Pancreas (tissue), 10 donors: Measurements from ENCODE around the gene FASTK. TPM values are rescaled to one million over a fixed set of nuclear protein-coding genes. Genes with fewer than 3 reads are reported as not detected.
A peak's percentile ranks its signal among the peaks of the same experiment; 100 is the strongest.

Experiments
- ATAC-seq, 4 donors: fragments of 200-7000 bp; cut with Tn5 transposase; one replicate each; pipeline versions ENCODE4 v1.8.0 to v1.9.1; 2020; ENCODE audit warnings: mild to moderate bottlenecking in 4 of 4, moderate library complexity in 4 of 4
- DNase-seq, 6 donors: peaks; one replicate each; pipeline ENCODE4 v3.0.0-alpha.2; 2020
- FAIRE-seq: peaks from 2 replicates; lab custom pipeline; 2012; peaks lifted over from hg19 to GRCh38; lab: Jason Lieb, UNC
- H3K27ac ChIP-seq, 4 donors: fragments of 200-600 bp; sonication (generic); 1 replicate in 3 of 4; 2 replicates in 1 of 4; pipeline versions ENCODE4 v1.5.0 to v1.8.0; 2020
- H3K27me3 ChIP-seq, 4 donors: fragments of 200-600 bp; one replicate each; pipeline ENCODE4 v1.8.0; 2021
- H3K36me3 ChIP-seq, 3 donors: fragments of 200-600 bp; sonication (generic) in 1 of 3; one replicate each; pipeline versions ENCODE4 v1.5.0 to v1.8.0; 2020 to 2021
- H3K4me1 ChIP-seq, 3 donors: fragments of 200-600 bp; one replicate each; pipeline ENCODE4 v1.8.0; 2021
- H3K4me3 ChIP-seq, 4 donors: fragments of 200-600 bp; sonication (generic) in 2 of 4; one replicate each; pipeline versions ENCODE4 v1.5.0 to v1.8.0; 2020 to 2021
- H3K9me3 ChIP-seq, 4 donors: fragments of 200-600 bp; one replicate each; pipeline ENCODE4 v1.8.0; 2021
- WGBS, 2 donors: extraction: QIAGEN DNeasy Blood & Tissue Kit; methylation state at CpG; one replicate each; pipeline ENCODE4 v1.1.7; 2013; 5-methylcytosine and 5-hydroxymethylcytosine counted together
- intact Hi-C, 3 donors: fragments of 100-400 bp; cut with DNase I; formaldehyde crosslinking; loops; one replicate each; pipeline versions ENCODE4 v1.11.1 to v1.14.2; 2022
- polyA plus RNA-seq, 2 donors: library from polyadenylated mRNA; stranded (reverse); fragments of 200-250 nt; gene quantifications; one replicate each; pipeline ENCODE4 v1.2.3, GENCODE V29; 2013
- total RNA-seq, 6 donors: library from RNA; stranded (reverse); fragmentation: NEBNext Ultra II Directional in 4 of 6; extraction: Animal tissue kit (Norgen Biotek cat#: 25700) in 4 of 6; gene quantifications; one replicate each; pipeline versions ENCODE4 v1.2.1 to v1.2.4, GENCODE V29; 2021 to 2023
- TF ChIP-seq, protein P1 (sequence below), 4 donors: fragments of 200-600 bp; sonication (generic) in 3 of 4; IDR thresholded peaks; one replicate each; pipeline versions ENCODE4 v1.5.0 to v1.8.0; 2021; ENCODE audit warnings: antibody characterized with exemption in 4 of 4
- donor health status: healthy with polysubstance abuse.
- donor health status: DM: no; HTN: no; CAD: no; lungs with moderate emphysema.
- donor health status: DM: no; HTN: no; CAD: no.
- donor health status: control.
- donor health status: control.
- donor health status: Bipolar disorder and iron deficiency.
- donor health status: DM: yes; HTN: yes; CAD: no.
- donor health status: DM: no; HTN: no; CAD: no.
- donor health status: DM: no; HTN: no; CAD: no.
- donor health status: DM: yes; HTN: yes; CAD: no.

The FASTK gene
- total and polyA plus RNA-seq, 8 donors: 23.5 to 265 (median 40.0) TPM

DNA sequence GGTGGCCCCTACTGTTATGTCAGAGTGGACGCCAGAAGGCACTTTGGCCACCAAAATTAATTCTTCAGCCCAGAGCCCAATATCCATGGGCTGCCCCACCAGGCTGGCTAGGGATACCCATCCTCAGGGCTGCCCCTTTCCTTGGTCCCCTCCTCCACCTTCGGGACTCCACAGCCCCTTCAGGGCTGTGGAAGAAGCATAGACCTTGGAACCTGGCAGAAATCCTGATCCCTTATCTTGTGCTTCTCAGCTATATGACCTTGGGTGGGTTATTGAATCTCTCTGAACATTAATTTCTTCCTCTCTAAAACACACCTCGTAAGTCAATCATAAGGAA is 3.2 kb upstream of the FASTK start:
- H3K27me3 ChIP-seq: no peaks in the 10 kb centered on the region
- intact Hi-C loops: no loop called here
- H3K9me3 ChIP-seq: no peaks in the 10 kb centered on the region
- DNase-seq (no peak), FAIRE-seq (no peak), ATAC-seq (no peak)
- H3K27ac ChIP-seq: peak overlapping the region in 3 of 4 donors; percentile 84 to 86 (median 86)
- H3K4me3 ChIP-seq: peak overlapping the region; percentile 53 to 99 (median 92)
- TF ChIP-seq, protein P1, sequence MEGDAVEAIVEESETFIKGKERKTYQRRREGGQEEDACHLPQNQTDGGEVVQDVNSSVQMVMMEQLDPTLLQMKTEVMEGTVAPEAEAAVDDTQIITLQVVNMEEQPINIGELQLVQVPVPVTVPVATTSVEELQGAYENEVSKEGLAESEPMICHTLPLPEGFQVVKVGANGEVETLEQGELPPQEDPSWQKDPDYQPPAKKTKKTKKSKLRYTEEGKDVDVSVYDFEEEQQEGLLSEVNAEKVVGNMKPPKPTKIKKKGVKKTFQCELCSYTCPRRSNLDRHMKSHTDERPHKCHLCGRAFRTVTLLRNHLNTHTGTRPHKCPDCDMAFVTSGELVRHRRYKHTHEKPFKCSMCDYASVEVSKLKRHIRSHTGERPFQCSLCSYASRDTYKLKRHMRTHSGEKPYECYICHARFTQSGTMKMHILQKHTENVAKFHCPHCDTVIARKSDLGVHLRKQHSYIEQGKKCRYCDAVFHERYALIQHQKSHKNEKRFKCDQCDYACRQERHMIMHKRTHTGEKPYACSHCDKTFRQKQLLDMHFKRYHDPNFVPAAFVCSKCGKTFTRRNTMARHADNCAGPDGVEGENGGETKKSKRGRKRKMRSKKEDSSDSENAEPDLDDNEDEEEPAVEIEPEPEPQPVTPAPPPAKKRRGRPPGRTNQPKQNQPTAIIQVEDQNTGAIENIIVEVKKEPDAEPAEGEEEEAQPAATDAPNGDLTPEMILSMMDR (IDR thresholded peaks at IDR 0.05): no peak
- H3K4me1 ChIP-seq: peaks cover 29 to 44% (median 32%) of the 10 kb centered on the region in 3 donors
- WGBS, 2 donors: 2 to 7% methylated on average over 3 of the region's 3 CpGs
- H3K36me3 ChIP-seq: no peaks in the 10 kb centered on the region

DNA sequence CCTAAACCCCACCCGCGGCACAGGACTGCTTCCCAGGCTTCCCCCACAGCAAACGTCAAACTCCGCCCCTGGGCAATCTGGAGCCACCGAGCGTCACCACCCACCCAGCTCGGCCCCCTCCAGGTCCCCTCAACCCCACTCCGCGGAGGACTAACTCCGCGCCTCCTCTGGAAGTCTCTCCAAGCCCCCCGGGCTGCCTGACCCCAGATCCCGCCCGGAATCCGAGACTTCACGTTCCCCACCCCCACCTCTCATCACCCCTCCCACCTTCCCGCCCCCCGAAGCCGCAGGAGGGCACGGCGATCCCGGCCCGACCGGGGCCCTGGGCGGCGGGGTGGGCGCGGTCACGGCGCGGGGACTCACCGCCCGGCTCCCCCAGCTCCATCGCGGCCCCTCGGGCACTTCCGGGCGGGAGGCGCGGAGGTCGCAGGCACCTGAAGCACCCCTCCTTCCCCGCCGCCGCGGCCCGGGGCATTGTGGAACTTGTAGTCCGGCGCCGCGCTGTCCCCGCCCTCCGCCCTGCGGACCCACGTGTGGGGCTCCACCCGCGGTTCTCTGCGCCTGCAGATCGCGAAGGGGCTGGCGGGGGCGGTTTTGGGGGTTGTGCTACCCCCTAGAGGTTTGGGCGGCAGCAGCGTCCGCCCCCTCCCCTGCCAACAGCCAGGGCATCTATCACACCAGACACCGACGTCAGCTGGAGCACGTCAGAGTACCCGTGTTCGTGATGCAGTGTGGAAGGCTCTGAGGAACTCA is 2.6 kb upstream of the FASTK start, which contains the start of gene TMUB1:
Gene TMUB1 (minus strand): TSS at position 423 of the 753 bp plus-strand sequence. CDS start 930 bp downstream, outside the sequence.
- H3K4me3 ChIP-seq: peak within 1 kb of the TSS; percentile 53 to 99 (median 92)
- H3K4me1 ChIP-seq: peaks cover 29 to 40% (median 32%) of the 10 kb centered on the region in 3 donors
- peak within 1 kb of the TSS; percentile 53 to 86 (median 85) for H3K27ac ChIP-seq
- no peaks in the 10 kb centered on the region for H3K27me3 ChIP-seq
- ATAC-seq (peak; percentile 18 to 45 (median 32)), DNase-seq (peak; percentile 75 to 93 (median 84)), FAIRE-seq (no peak)
- intact Hi-C loops: no loop called here
- WGBS, 2 donors: 0 to 1% methylated on average over 44 to 69 of the region's 69 CpGs
- no peaks in the 10 kb centered on the region for H3K9me3 ChIP-seq
- H3K36me3 ChIP-seq: no peaks in the 10 kb centered on the region
- TF ChIP-seq, protein P1 (IDR thresholded peaks at IDR 0.05): no peak

DNA sequence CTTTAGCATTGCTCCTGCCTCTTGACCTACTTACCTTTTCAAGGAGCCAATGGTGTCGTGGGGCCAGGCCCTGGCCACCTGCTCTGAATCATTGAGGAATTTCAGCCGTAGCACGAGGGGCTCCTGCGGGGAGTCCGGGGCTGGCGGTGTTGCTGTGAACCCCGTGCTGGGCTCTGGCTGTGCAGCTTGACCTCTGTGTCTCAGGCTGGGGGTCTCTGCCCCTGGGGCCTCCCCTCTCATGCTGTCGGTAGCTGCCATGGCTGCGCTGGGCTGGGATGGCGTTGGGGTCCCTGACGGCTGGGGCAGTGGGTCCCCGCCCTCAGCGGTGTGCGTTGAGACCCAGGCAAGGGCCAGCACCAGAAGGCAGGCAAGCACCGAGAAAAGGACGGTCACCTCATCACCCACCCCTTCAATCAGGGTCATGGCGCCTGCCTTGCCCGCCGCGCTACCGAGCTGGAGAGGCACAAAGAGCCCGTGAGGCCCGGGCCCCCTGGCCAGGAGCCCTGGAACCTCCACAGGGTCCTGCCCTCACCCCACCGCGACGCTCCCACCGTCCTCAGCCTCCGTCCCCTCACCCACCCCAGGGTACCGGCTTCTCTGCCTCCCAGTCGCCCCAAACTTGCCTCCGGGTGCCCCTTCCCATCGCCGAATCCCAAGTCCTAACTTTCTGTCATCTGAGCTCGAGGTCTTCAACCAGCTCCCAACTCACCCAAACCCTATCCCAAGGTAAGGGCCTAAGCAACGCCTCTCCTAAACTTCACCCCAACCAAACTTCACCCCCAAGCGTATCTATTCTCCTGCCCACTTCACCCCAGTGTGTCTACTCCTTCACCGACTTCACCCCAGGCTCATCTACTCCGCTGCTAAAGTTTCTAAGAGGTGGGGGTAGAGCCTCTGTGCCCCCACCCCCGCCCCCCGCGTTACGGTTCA is 1.8 kb upstream of the FASTK start:
- no peak for ATAC-seq
- 33 to 34% methylated on average over 37 to 42 of the region's 42 CpGs for WGBS, 2 donors
- FAIRE-seq: no peak

DNA sequence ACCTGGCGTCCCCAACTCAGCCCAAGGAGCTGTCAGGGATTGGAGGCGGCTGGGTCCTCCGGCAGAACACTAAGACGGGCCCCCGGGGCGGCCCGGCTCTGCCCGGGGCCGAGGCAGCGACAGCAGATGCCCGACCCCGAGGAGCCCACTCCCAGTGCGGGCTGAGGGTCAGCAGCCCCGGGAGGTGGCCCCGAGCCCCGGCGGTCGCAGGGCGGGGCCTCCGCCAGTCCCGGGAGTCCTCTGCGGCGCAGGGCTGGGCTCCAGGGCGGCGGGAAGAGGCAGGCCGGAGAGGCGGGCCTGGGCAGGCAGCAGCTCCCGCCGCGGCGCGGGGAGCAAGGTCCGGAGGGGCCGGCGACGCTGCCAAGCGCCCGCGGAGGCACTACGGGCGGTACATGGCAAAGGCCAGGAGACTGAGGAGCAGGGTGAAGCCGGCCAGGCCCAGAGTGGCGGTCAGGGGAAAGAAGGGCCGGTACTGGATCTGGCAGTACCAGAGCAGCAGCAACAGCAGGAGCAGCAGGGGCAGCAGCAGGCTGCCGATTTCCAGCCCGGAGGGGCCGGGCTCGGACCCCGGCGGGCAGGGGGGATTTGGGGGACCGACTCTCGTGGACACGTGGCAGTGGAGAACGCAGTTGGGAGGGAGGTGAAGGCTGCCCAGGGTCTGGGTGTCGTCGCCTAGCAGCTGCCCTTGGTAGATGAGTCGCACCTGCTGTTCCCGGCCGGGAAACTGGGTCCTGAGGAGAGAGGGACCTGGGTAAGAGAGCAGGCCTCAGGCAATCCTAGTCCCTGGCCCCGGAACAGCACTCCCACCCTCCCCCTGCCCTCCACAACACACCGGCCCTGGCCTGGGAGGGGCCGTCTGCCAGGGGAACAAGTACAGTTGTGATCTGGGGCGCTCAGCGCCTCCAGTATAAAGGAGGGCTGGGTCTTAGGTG is 827 bp upstream of the FASTK start:
- TF ChIP-seq, protein P1 (IDR thresholded peaks at IDR 0.05): no peak

More for the DNA sequence above, 1.8 kb upstream of the FASTK start:
- Histone ChIP-seq H3K27me3 (no peaks in the 10 kb centered on the region), H3K27ac (peak overlapping the region; percentile 53 to 86 (median 85)), H3K4me1 (peaks cover 29 to 37% (median 32%) of the 10 kb centered on the region in 3 donors), H3K36me3 (no peaks in the 10 kb centered on the region), H3K4me3 (peak overlapping the region; percentile 53 to 99 (median 92)), H3K9me3 (no peaks in the 10 kb centered on the region)
- DNase-seq: peak in 2 of 6 donors; percentile 32 to 78
- intact Hi-C loops: no loop called here
- TF ChIP-seq, protein P1 (IDR thresholded peaks at IDR 0.05): no peak

More for the DNA sequence above, 827 bp upstream of the FASTK start:
- DNase-seq (peak in 4 of 6 donors; percentile 50 to 86 (median 62)), FAIRE-seq (no peak), ATAC-seq (peak in 3 of 4 donors; percentile 2 to 13 (median 10))
- 17% methylated on average over 58 to 64 of the region's 64 CpGs for WGBS, 2 donors
- Histone ChIP-seq H3K27ac (peak overlapping the region; percentile 74 to 85 (median 81)), H3K27me3 (no peaks in the 10 kb centered on the region), H3K36me3 (no peaks in the 10 kb centered on the region), H3K4me3 (peak overlapping the region; percentile 90 to 99 (median 94)), H3K9me3 (no peaks in the 10 kb centered on the region), H3K4me1 (peaks cover 29 to 37% (median 32%) of the 10 kb centered on the region in 3 donors)
- intact Hi-C loops: no loop called here
